Measurements from ENCODE around the gene SUSD6.
"Not testable (repeated sequence)": the region's sequence is repeated elsewhere in the genome, so short reads cannot be mapped to it uniquely, and the experiment has no call there.

- not testable (repeated sequence) for TF ChIP-seq CTCF (IDR thresholded peaks at IDR 0.05; ENCODE audit: low read depth, low read length, poor library complexity, severe bottlenecking); EZH2phosphoT487 (IDR thresholded peaks at IDR 0.05; ENCODE audit: borderline replicate concordance, low read length)
Measured at GRCh38 chr14:69647642-69648041, 36.2 kb downstream of the SUSD6 start.

Measured in DOHH2 (cell line).